Gastrocnemius medialis (tissue), 4 donors: ENCODE results near the gene B4GALNT2. TPM values are rescaled to one million over a fixed set of nuclear protein-coding genes. Genes with fewer than 3 reads are reported as not detected.

Source experiments
- ATAC-seq, 2 donors: fragments of 150-250 bp; one replicate each; pipeline ENCODE4 v1.9.1; 2016
- DNase-seq, 2 donors: peaks; one replicate each; pipeline ENCODE4 v3.0.0-alpha.2; 2019
- H3K27ac ChIP-seq, 4 donors: fragments of 200-600 bp; sonication (generic); 1 replicate in 1 of 4; 2 replicates in 3 of 4; pipeline ENCODE4 v1.5.1; 2016 to 2018; ENCODE audit warnings: mild to moderate bottlenecking in 2 of 4, moderate library complexity in 1 of 4
- H3K27me3 ChIP-seq, 3 donors: fragments of 200-600 bp; sonication (generic) in 2 of 3; 1 replicate in 1 of 3; 2 replicates in 2 of 3; pipeline versions ENCODE4 v1.5.1 to v1.6.0; 2016 to 2019; ENCODE audit warnings: mild to moderate bottlenecking in 1 of 3, moderate library complexity in 1 of 3
- H3K36me3 ChIP-seq, 2 donors: fragments of 200-600 bp; sonication (generic) in 1 of 2; one replicate each; pipeline ENCODE4 v1.5.1; 2017 to 2018
- H3K4me1 ChIP-seq, 2 donors: fragments of 200-600 bp; sonication (generic) in 1 of 2; one replicate each; pipeline ENCODE4 v1.5.1; 2016 to 2017; ENCODE audit warnings: mild to moderate bottlenecking in 2 of 2
- H3K4me3 ChIP-seq, 4 donors: fragments of 200-600 bp; sonication (generic) in 3 of 4; 1 replicate in 1 of 4; 2 replicates in 3 of 4; pipeline ENCODE4 v1.5.1; 2016 to 2019; ENCODE audit warnings: mild to moderate bottlenecking in 2 of 4
- H3K9me3 ChIP-seq, 3 donors: fragments of 200-600 bp; sonication (generic) in 2 of 3; 1 replicate in 1 of 3; 2 replicates in 2 of 3; pipeline ENCODE4 v1.5.1; 2016 to 2019
- CTCF ChIP-seq, 5 experiments: fragments of 450-650 bp in 3 of 5; fragments of 200-600 bp in 2 of 5; sonication (generic) in 2 of 5; IDR thresholded peaks in 4 of 5; conservative IDR thresholded peaks in 1 of 5; 1 replicate in 4 of 5; 2 replicates in 1 of 5; pipeline ENCODE4 v1.5.1; 2016 to 2019; ENCODE audit warnings: antibody characterized with exemption in 5 of 5, mild to moderate bottlenecking in 3 of 5, moderate library complexity in 3 of 5
- POLR2A ChIP-seq, 2 donors: fragments of 450-650 bp; IDR thresholded peaks; one replicate each; pipeline ENCODE4 v1.6.1; 2017; ENCODE audit warnings: antibody characterized with exemption in 2 of 2, mild to moderate bottlenecking in 2 of 2, moderate library complexity in 2 of 2
- in situ Hi-C, 4 donors: fragments of 200-750 bp; cut with MboI; loops; one replicate each; pipeline versions ENCODE4 v1.15.0 to v1.8.0; 2017; ENCODE audit warnings: low sequenced_read_pairs in 4 of 4
- intact Hi-C: fragments of 100-400 bp; cut with DNase I; formaldehyde crosslinking; loops from one replicate; pipeline ENCODE4 v1.15.1; 2023; ENCODE audit warnings: low total_unique reads
- total RNA-seq, 4 donors: library from RNA; depleted of rRNA; stranded (reverse); fragments of >200 nt; gene quantifications; one replicate each; pipeline versions ENCODE4 v1.1.0 to v1.2.3, GENCODE V29; 2016

Gene B4GALNT2
- total RNA-seq, 4 donors from 2014 or later, result 0.22 TPM; not detected in 3

- DNase-seq, result no peak
- Histone ChIP-seq H3K27me3 (no peaks in the 10 kb centered on the region), H3K27ac (no peak overlapping the region), H3K9me3 (no peaks in the 10 kb centered on the region), H3K4me1 (peaks cover 0 to 3% of the 10 kb centered on the region in 2 donors), H3K4me3 (no peak overlapping the region), H3K36me3 (no peaks in the 10 kb centered on the region)
- intact Hi-C loops, result no loop called here
- TF ChIP-seq CTCF (IDR thresholded peaks at IDR 0.05 in 4 of 5, conservative IDR thresholded peaks at IDR 0.05 in 1 of 5) (no peak), POLR2A (IDR thresholded peaks at IDR 0.05) (no peak)
- in situ Hi-C loops, result loop anchor here in 2 of 4 donors (10.0 to 25.0 kb wide), 2 partner anchors 218 to 225 kb away; partner anchors contain the start of gene PHB1 (in 1 of the 2)
- ATAC-seq, result no peak
Measured at GRCh38 chr17:49187301-49187700, 54.7 kb downstream of the B4GALNT2 start.

GRCh38 chr17:49190932-49191331 lies 58.4 kb downstream of the B4GALNT2 start:
- Histone ChIP-seq H3K36me3 (no peaks in the 10 kb centered on the region), H3K4me3 (peak overlapping the region in 1 of 4 donors; percentile 86), H3K27me3 (no peaks in the 10 kb centered on the region), H3K27ac (peak overlapping the region; percentile 31 to 99 (median 97)), H3K4me1 (peaks cover 0 to 3% of the 10 kb centered on the region in 2 donors), H3K9me3 (no peaks in the 10 kb centered on the region)
- DNase-seq (no peak), ATAC-seq (no peak)
- TF ChIP-seq POLR2A (IDR thresholded peaks at IDR 0.05) (no peak), CTCF (IDR thresholded peaks at IDR 0.05 in 4 of 5, conservative IDR thresholded peaks at IDR 0.05 in 1 of 5) (no peak)
- intact Hi-C loops, result loop anchor here (1.0 to 5.0 kb wide), 5 partner anchors 170 to 1516 kb away; partner anchors contain the start of genes ANKRD40, CALCOCO2, SP2 and SPOP
- in situ Hi-C loops, result loop anchor here in 1 of 4 donors (25.0 kb wide), 1 partner anchor 221 kb away; the partner anchor contains the start of gene PHB1

GRCh38 chr17:49191409-49191916 lies 58.9 kb downstream of the B4GALNT2 start:
- intact Hi-C loops, result loop anchor here (1.0 to 5.0 kb wide), 5 partner anchors 170 to 1516 kb away; partner anchors contain the start of genes ANKRD40, CALCOCO2, SP2 and SPOP
- peak overlapping the region; percentile 68 to 92 (median 86) for H3K4me3 ChIP-seq
- in situ Hi-C loops, result loop anchor here in 1 of 4 donors (25.0 kb wide), 1 partner anchor 221 kb away; the partner anchor contains the start of gene PHB1
- peaks cover 0 to 3% of the 10 kb centered on the region in 2 donors for H3K4me1 ChIP-seq
- DNase-seq (no peak), ATAC-seq (no peak)
- H3K27me3 ChIP-seq, result no peaks in the 10 kb centered on the region
- TF ChIP-seq CTCF (IDR thresholded peaks at IDR 0.05 in 4 of 5, conservative IDR thresholded peaks at IDR 0.05 in 1 of 5), result no peak
- no peak for TF ChIP-seq POLR2A (IDR thresholded peaks at IDR 0.05)
- no peaks in the 10 kb centered on the region for H3K9me3 ChIP-seq
- no peaks in the 10 kb centered on the region for H3K36me3 ChIP-seq
- H3K27ac ChIP-seq, result peak overlapping the region; percentile 93 to 99 (median 97)

GRCh38 chr17:49191917-49192741 lies 59.6 kb downstream of the B4GALNT2 start:
- DNase-seq (peak; percentile 83 to 88), ATAC-seq (peak; percentile 90 to 93)
- no peaks in the 10 kb centered on the region for H3K9me3 ChIP-seq
- H3K27ac ChIP-seq, result peak overlapping the region; percentile 93 to 99 (median 97)
- H3K27me3 ChIP-seq, result no peaks in the 10 kb centered on the region
- no peaks in the 10 kb centered on the region for H3K36me3 ChIP-seq
- in situ Hi-C loops (loop anchor here in 1 of 4 donors (25.0 kb wide), 1 partner anchor 220 kb away; the partner anchor contains the start of gene PHB1), intact Hi-C loops (loop anchor here (1.0 to 5.0 kb wide), 6 partner anchors 39 to 1515 kb away; partner anchors contain the start of genes ANKRD40, CALCOCO2, PHOSPHO1 and SP2)
- H3K4me1 ChIP-seq, result peaks cover 0 to 3% of the 10 kb centered on the region in 2 donors
- TF ChIP-seq POLR2A (IDR thresholded peaks at IDR 0.05) (peak; percentile 58 to 63), CTCF (IDR thresholded peaks at IDR 0.05 in 4 of 5, conservative IDR thresholded peaks at IDR 0.05 in 1 of 5) (peak; percentile 11 to 45 (median 32))
- H3K4me3 ChIP-seq, result peak overlapping the region; percentile 68 to 92 (median 86)
